Kidney epithelial cell (primary cell): ENCODE measurements around the gene ME3. TPM values are rescaled to one million over a fixed set of nuclear protein-coding genes. Genes with fewer than 3 reads are reported as not detected.

Experiments used
- DNase-seq: peaks from one replicate; pipeline ENCODE4 v3.0.0-alpha.2; 2010; ENCODE audit warnings: low read depth
- H3K27me3 ChIP-seq: 2 replicates; pipeline ENCODE4 v1.6.0; 2011; ENCODE audit warnings: low read length; ENCODE audit not compliant: control insufficient read depth, insufficient read depth
- H3K36me3 ChIP-seq: 2 replicates; pipeline ENCODE4 v1.5.1; 2011; ENCODE audit warnings: low read length; ENCODE audit not compliant: control insufficient read depth, insufficient read depth
- H3K4me3 ChIP-seq: 2 replicates; pipeline ENCODE4 v1.5.1; 2011; ENCODE audit warnings: low read depth, mild to moderate bottlenecking, control low read depth, low read length
- CTCF ChIP-seq: IDR thresholded peaks from 2 replicates; pipeline ENCODE4 v1.5.1; 2011; ENCODE audit warnings: mild to moderate bottlenecking, moderate library complexity, low read length, control low read depth, inconsistent platforms; ENCODE audit not compliant: insufficient read depth, poor library complexity, severe bottlenecking
- total RNA-seq: library from RNA; depleted of rRNA; stranded (reverse); fragments of >200 nt; gene quantifications from 2 replicates; pipeline ENCODE4 v1.2.3, GENCODE V29; 2015

ME3 gene
- total RNA-seq, 1 donor from 2014 or later: 35.7 TPM

- Histone ChIP-seq H3K4me3 (no peak overlapping the region), H3K36me3 (no peaks in the 10 kb centered on the region), H3K27me3 (no peaks in the 10 kb centered on the region)
- TF ChIP-seq CTCF: no peak
- no peak for DNase-seq
Measured at GRCh38 chr11:86706338-86707131, 34.1 kb upstream of the ME3 start.

GRCh38 chr11:86704710-86705109 is 32.3 kb upstream of the ME3 start:
- TF ChIP-seq CTCF: no peak
- H3K36me3 ChIP-seq: no peaks in the 10 kb centered on the region
- H3K4me3 ChIP-seq: no peak overlapping the region
- DNase-seq: no peak
- H3K27me3 ChIP-seq: no peaks in the 10 kb centered on the region

GRCh38 chr11:86703987-86704386 is 31.6 kb upstream of the ME3 start:
- Histone ChIP-seq H3K4me3 (no peak overlapping the region), H3K27me3 (no peaks in the 10 kb centered on the region), H3K36me3 (no peaks in the 10 kb centered on the region)
- no peak for DNase-seq
- no peak for TF ChIP-seq CTCF

- DNase-seq: no peak
- Histone ChIP-seq H3K36me3 (no peaks in the 10 kb centered on the region), H3K4me3 (no peak overlapping the region), H3K27me3 (no peaks in the 10 kb centered on the region)
- no peak for TF ChIP-seq CTCF
Measured at GRCh38 chr11:86702220-86702983, 30.0 kb upstream of the ME3 start.

- no peak for DNase-seq
- no peak for TF ChIP-seq CTCF
- Histone ChIP-seq H3K27me3 (no peaks in the 10 kb centered on the region), H3K36me3 (no peaks in the 10 kb centered on the region), H3K4me3 (no peak overlapping the region)
Measured at GRCh38 chr11:86699040-86699791, 26.8 kb upstream of the ME3 start.
